ENCODE measurements around the gene HDHD5.

The HDHD5 gene

DNA sequence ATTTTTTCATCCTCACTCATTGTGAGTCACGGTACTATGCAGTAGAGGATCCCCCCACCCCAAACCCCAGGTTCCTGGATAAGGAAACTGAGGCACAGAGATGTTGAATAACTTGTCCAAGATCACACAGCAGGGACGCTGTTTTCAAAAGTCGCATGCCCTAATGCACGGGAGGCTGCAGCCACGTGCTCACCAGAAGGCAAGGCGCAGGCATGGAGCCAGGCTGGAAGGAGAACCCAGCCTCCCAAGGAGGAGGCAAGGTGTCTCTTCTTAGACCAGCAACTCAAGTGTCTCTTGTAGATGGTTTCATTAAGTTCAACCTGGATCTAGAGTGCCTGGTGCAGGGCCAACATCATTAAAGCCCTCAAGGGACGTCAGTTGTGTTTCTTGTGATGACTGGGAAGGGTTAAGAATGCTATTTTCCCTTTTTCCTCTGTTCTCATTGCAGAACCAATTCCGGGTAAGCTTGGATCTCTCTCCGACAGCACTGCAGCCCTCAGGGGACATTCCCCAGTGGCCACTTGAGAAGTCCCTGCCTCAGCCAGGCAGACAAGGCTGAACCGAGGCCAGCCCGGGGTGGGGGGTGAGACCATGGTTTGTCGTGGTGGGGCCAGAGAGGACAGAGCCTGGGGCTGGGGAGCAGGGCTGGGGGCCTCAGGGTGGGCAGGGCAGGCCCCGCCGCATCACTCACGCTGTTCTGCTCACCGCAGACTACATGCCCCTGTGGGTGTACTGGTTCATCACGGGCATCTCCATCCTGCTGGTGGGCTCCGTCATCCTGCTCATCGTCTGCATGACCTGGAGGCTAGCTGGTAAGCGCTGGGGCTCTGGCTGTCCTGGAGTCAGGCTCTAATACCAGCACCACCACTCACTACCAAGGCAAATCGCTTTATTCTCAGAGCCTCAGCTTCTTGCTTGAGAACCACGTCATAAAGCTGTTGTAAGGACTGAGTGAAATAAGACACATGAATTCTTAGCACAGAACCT lies 53.6 kb downstream of the HDHD5 start:
- no peak for DNase-seq (ENCODE audit: low read depth)

DNA sequence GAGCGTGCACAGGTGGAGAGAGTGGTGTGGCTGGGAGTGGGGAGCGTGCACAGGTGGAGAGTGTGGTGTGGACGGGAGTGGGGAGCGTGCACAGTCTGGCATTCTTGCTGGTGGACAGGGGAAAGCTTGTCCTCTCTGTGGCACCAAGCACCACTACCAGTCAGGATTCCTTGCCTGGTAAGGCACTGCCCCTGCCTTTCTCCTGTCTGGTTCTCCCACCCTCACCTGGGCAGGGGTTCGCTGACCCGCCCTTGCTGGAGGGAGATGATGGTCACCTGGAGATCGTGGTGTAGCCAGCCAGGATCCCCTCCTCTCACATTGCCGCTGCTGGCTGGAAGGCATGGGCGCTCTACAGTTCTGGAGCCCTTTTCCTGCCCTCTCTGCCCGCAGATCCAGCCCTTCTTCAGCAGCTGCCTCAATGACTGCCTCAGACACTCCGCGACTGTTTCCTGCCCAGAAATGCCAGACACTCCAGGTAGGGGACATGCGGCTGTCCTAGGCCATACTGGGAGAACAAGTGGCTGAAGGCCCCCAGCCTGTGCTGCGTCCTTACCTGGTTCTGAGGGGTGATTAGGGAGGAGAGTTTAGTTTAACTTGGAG lies 54.6 kb downstream of the HDHD5 start:
- no peak for DNase-seq (ENCODE audit: low read depth)

DNA sequence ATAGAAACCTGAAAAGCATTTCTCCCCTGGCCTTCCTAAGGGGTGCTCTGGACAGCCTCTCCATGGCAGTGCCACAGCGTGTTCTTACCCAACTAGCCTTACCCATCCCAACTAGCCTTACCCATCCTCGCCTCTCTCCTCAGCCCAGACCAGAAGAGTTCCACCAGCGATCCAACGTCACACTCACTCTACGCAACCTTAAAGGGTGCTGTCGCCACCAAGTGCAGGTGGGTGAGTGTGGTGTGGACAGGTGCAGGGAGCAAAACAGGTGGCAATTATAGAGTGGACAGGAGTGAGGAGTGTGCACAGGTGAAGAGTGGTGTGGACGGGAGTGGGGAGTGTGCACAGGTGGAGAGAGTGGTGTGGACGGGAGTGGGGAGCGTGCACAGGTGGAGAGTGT lies 55.7 kb downstream of the HDHD5 start:
- no peak for DNase-seq (ENCODE audit: low read depth)

- DNase-seq (ENCODE audit: low read depth): no peak
Observed at GRCh38 chr22:17102297-17102667, 56.8 kb downstream of the HDHD5 start.

DNA sequence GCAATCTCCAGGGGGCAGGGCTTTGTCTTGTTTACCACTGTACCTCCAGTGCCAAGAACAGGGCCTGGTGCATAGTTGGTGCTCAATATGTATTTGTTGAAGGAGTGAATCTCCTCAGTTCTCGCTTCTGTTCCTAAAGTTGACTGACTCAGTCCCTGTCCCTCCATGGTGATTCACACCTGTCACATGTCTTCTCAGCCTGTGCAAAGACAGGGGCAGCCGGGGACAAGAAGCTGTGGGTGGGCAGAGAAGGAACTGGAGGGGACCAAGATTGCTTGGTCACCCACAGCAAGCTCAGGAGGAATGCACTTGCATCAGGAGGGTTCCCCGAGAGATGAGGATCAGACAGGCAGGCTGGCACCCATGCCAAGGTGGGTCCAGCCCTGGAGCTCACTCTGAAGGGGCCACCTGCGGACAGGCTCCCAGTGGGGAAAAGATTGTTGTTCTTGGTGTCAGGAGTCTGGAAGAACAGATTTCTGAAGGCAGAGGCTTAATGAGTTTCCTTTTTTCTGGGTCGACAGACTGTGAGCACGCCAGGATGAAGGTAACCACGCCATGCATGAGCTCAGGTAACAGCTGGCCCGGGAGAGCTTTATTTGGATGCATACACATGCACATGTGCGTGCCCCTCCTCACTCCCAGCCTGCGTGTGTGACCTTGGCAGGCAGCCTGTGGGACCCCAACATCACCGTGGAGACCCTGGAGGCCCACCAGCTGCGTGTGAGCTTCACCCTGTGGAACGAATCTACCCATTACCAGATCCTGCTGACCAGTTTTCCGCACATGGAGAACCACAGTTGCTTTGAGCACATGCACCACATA lies 57.4 kb downstream of the HDHD5 start:
- no peak for DNase-seq (ENCODE audit: low read depth)

DNA sequence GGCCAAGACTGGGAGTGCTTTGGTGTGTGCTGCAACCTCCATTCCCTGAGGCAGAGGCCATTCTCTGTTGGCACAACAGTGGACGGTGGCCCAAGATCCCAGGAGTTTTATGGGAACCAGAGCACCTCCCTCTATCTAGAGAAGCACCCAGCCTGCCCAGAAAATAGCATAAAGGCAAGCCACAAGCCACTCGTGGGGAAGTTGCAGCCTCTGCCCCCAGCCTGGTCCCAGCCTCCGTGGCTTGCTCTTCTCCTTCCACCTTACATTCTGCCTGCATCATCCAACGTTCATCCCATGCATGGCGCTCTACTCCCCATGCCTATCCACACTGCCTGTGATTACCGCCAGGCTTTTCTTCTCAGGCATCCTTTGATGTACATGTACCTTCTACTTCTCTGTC lies 58.5 kb downstream of the HDHD5 start:
- no peak for DNase-seq (ENCODE audit: low read depth)

- DNase-seq (ENCODE audit: low read depth): no peak
Observed at GRCh38 chr22:17098379-17098819, 60.7 kb downstream of the HDHD5 start.

DNA sequence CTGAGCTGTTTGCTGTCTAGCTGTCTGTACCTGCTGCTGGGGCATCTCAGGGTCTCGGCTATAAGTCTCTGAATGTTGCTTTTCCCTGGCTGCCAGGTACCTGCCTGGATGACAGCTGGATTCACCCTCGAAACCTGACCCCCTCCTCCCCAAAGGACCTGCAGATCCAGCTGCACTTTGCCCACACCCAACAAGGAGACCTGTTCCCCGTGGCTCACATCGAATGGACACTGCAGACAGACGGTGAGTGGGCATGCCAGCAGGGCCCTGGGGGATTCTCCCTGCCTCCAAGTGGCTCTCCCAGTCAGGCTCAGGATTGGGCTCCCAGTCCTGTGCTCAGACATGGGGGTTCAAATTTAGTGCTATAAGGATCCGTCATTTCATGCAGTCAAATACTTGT lies 61.4 kb downstream of the HDHD5 start:
- DNase-seq (ENCODE audit: low read depth): no peak

DNA sequence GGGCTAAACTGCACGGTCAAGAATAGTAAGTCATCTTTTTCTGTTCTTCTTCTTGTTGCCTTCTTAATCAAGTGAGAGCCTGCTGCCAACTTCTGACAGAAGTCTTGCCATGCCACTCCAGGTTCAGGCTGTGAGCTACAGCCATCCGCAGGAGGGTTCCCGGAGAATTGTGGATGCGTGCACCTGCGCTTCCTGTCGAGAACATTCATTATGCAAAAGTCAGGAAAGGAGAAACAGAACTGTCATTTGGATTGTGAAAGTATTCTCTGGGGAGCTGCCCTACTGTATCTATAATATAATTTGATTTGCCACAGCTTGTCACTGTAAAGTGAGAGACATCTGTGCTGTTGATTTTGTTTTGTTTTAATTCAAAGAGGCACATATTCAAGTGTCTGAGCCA lies 62.0 kb downstream of the HDHD5 start:
- no peak for DNase-seq (ENCODE audit: low read depth)

GRCh38 chr22:17096071-17096470 lies 63.0 kb downstream of the HDHD5 start:
- no peak for DNase-seq (ENCODE audit: low read depth)

GRCh38 chr22:17095538-17095937 lies 63.5 kb downstream of the HDHD5 start:
- DNase-seq (ENCODE audit: low read depth): no peak

DNA sequence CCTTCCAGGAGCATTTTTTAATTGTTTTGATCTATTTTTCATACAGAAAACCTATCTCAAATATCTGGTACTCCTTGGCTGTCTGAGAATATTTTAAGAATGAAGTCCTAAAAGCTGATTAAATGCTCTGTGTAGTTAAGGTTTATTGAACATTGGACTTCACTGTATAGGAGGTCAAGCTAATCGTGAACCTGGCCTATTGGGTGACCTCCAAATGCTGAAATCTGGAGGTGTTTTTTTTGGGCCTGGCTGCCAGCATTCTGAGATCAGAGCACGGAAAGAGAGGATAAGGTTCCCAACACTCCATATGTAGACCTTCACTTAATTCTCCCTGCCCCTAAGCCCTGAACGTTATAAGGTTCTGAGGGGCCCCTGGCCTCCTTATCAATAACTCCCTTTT lies 66.0 kb downstream of the HDHD5 start:
- DNase-seq (ENCODE audit: low read depth): no peak

- DNase-seq (ENCODE audit: low read depth): no peak
Observed at GRCh38 chr22:17091851-17092250, 67.2 kb downstream of the HDHD5 start.

GRCh38 chr22:17090550-17090949 lies 68.5 kb downstream of the HDHD5 start:
- no peak for DNase-seq (ENCODE audit: low read depth)
